Ishikawa (cell line): ENCODE results near the gene CYP26A1.
A peak's percentile ranks its signal among the peaks of the same experiment; 100 is the strongest.

ENCODE experiments used
- CEBPB ChIP-seq: IDR thresholded peaks from 2 replicates; pipeline ENCODE4 v1.6.1; 2012
- CREB1 ChIP-seq: IDR thresholded peaks from 2 replicates; pipeline ENCODE4 v1.6.1; 2012; ENCODE audit warnings: low read depth
- EP300 ChIP-seq: IDR thresholded peaks from 2 replicates; pipeline ENCODE4 v1.6.1; 2012; ENCODE audit warnings: borderline replicate concordance
- FOXM1 ChIP-seq: IDR thresholded peaks from 2 replicates; pipeline ENCODE4 v1.6.1; 2012; ENCODE audit warnings: low read depth, borderline replicate concordance
- MAX ChIP-seq: IDR thresholded peaks from 2 replicates; pipeline ENCODE4 v1.6.1; 2012
- REST ChIP-seq: IDR thresholded peaks from 2 replicates; pipeline ENCODE4 v1.6.1; 2012; ENCODE audit warnings: low read depth, mild to moderate bottlenecking
- TEAD4 ChIP-seq: IDR thresholded peaks from 2 replicates; pipeline ENCODE4 v1.6.1; 2012
- YY1 ChIP-seq: IDR thresholded peaks from 2 replicates; pipeline ENCODE4 v1.6.1; 2012; ENCODE audit warnings: low read depth

GRCh38 chr10:93071674-93072224 is 1.9 kb upstream of the CYP26A1 start:
- TF ChIP-seq REST = peak; percentile 69
- TF ChIP-seq FOXM1 = no peak
- TF ChIP-seq CREB1 = no peak
- peak; percentile 32; the same call in 1 of the 2 replicates for TF ChIP-seq MAX
- TF ChIP-seq CEBPB = no peak
- TF ChIP-seq EP300 = no peak
- TF ChIP-seq TEAD4 = no peak
- TF ChIP-seq YY1 = no peak
